Measurements from ENCODE around the gene CCDC7.

DNA sequence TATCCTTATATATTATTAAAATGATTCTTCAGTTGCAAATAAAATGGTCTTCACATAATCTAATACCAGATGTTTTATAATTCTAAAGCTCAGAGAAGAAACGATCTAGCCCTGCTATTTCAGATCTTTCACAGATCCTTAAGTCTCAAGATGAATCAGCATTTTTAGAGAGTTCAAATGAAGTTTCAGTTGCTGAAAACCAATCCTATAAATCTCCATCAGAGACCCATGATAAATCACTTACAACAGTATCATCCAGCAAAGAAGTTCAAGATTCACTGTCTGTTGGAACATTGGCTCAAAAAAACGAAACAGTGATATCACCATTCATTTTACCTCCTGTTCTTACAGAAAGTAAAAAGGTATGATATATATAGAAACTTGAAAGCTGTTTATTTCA, 137.0 kb downstream of the CCDC7 start:
- TF ChIP-seq, protein P1, sequence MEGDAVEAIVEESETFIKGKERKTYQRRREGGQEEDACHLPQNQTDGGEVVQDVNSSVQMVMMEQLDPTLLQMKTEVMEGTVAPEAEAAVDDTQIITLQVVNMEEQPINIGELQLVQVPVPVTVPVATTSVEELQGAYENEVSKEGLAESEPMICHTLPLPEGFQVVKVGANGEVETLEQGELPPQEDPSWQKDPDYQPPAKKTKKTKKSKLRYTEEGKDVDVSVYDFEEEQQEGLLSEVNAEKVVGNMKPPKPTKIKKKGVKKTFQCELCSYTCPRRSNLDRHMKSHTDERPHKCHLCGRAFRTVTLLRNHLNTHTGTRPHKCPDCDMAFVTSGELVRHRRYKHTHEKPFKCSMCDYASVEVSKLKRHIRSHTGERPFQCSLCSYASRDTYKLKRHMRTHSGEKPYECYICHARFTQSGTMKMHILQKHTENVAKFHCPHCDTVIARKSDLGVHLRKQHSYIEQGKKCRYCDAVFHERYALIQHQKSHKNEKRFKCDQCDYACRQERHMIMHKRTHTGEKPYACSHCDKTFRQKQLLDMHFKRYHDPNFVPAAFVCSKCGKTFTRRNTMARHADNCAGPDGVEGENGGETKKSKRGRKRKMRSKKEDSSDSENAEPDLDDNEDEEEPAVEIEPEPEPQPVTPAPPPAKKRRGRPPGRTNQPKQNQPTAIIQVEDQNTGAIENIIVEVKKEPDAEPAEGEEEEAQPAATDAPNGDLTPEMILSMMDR (IDR thresholded peaks at IDR 0.05; ENCODE audit: borderline replicate concordance, extremely low read depth, low read length, poor library complexity, severe bottlenecking): no peak
- TF ChIP-seq EZH2 (IDR thresholded peaks at IDR 0.05; ENCODE audit: borderline replicate concordance, low read depth, low read length, severe bottlenecking): no peak
